Measurements from ENCODE around the gene MEGF8. TPM values are rescaled to one million over a fixed set of nuclear protein-coding genes. Genes with fewer than 3 reads are reported as not detected.

MEGF8 gene
- total and polyA plus RNA-seq, 2 of the 8 experiments (the other 6 are each of a cell fraction or from before 2014, with no cell fraction given): 13.0 to 23.7 TPM

DNA sequence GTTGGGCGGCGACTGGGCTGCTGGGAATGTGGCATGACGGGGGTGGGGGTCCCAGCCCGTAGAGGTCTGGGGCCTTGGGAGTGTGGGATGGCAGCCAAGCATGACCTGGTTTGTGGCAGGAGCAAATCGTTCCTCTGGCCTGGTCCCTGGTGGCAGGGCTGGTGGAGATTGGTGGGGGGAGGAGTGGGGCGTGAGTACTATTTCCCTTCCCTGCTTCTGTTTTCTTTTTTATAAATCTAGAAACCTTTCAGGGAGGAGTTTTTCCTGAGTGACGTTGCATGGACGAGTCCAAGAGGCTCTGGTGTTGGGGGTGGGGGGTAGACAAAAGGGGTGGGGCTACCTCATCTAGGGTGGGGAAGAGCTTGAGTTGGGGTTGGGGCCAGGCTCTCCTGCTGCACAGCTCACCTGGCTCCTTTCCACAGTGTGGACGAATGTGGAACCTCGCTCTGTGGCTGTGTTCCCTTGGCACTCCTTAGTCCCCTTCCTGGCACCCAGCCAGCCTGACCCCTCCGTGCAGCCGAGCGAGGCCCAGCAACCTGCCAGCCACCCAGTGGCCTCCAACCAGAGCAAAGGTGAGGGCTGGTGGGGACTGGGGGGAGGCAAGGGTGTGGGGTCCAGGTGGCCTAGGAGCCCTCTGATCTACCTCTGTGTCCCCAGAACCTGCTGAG is 39.0 kb upstream of the MEGF8 start:
- DNase-seq (ENCODE audit: low read depth in 1 of 2, low spot score in 2 of 2) (no peak), FAIRE-seq (no peak)
- no peak overlapping the region for H2BK120ac ChIP-seq (replicated peaks; ENCODE audit: low read depth, low read length)
- 92% methylated on average over 13 of the region's 13 CpGs; no CpG with 5 or more reads in 1 of the 2 experiments for WGBS, 2 experiments (ENCODE audit: extremely low coverage in 1 of 2, insufficient coverage in 1 of 2, insufficient read length in 1 of 2, insufficient replicate concordance in 2 of 2, low coverage in 1 of 2, low lambda C conversion rate in 2 of 2, missing lambda C conversion rate in 1 of 2)
- no peak overlapping the region for H2BK20ac ChIP-seq (ENCODE audit: low read length)
- ChIA-PET CTCF (ENCODE audit: partially characterized antibody) (interaction anchor here (6.6 kb wide), 1 partner anchor 10 kb away, joined by 41 read pairs; no protein-coding TSS in a partner anchor), POLR2A (ENCODE audit: partially characterized antibody) (interaction anchor here (1.1 to 4.3 kb wide), 2 partner anchors 9 to 14 kb away, joined by 3 to 20 read pairs; no protein-coding TSS in a partner anchor)
- no peak overlapping the region for H4K91ac ChIP-seq (replicated peaks; ENCODE audit: insufficient read length, low read length)
- H2AFZ ChIP-seq (ENCODE audit: low read length): no peak overlapping the region
- peaks cover 13 to 37% (median 35%) of the 10 kb centered on the region in 4 experiments; a peak in 7 of 8 replicates for H3K36me3 ChIP-seq (ENCODE audit: control insufficient read depth in 2 of 4, insufficient read depth in 4 of 4, low read length in 3 of 4)
- no peak overlapping the region for H2BK15ac ChIP-seq (ENCODE audit: low read length)
- H2BK5ac ChIP-seq (ENCODE audit: low read depth, low read length): no peak overlapping the region
- H4K20me1 ChIP-seq (replicated peaks in 1 of 2; ENCODE audit: control insufficient read depth in 1 of 2, insufficient read depth in 2 of 2, low read length in 2 of 2): peaks cover 3 to 17% of the 10 kb centered on the region in 2 experiments
- no peak overlapping the region for H3K4ac ChIP-seq (replicated peaks; ENCODE audit: insufficient read length, low read depth, low read length)
- H3K79me1 ChIP-seq (ENCODE audit: low read depth, low read length): peaks cover 28% of the 10 kb centered on the region
- no peak overlapping the region for H4K8ac ChIP-seq (ENCODE audit: extremely low read depth, insufficient read depth, low read length)
- no peak overlapping the region for H2BK12ac ChIP-seq (ENCODE audit: low read depth, low read length)
- no peak overlapping the region for H2AK5ac ChIP-seq (ENCODE audit: low read depth, low read length)
- H3K23me2 ChIP-seq (ENCODE audit: low read depth, low read length): peaks cover 21% of the 10 kb centered on the region
- no peak overlapping the region for H3K27ac ChIP-seq (ENCODE audit: low read depth, low read length)
- no peak overlapping the region for H3K9ac ChIP-seq (replicated peaks in 1 of 4; ENCODE audit: extremely low read depth in 1 of 4, low read depth in 3 of 4, low read length in 3 of 4)
- H3K14ac ChIP-seq (ENCODE audit: insufficient read length): no peak overlapping the region
- H4K5ac ChIP-seq (ENCODE audit: insufficient read length, low read depth, low read length): no peak overlapping the region
- H3K23ac ChIP-seq (ENCODE audit: insufficient read length): no peak overlapping the region
- no peak overlapping the region for H3K4me3 ChIP-seq (ENCODE audit: extremely low read depth in 1 of 4, insufficient read depth in 2 of 4, low read depth in 3 of 4, low read length in 4 of 4)
- peaks cover 9 to 32% (median 26%) of the 10 kb centered on the region in 4 experiments for H3K4me1 ChIP-seq (replicated peaks in 1 of 4; ENCODE audit: control insufficient read depth in 3 of 4, insufficient read depth in 4 of 4, low read length in 3 of 4)
- no peak overlapping the region for H3K56ac ChIP-seq (replicated peaks; ENCODE audit: insufficient read length, low read depth, low read length)
- TF ChIP-seq SIRT6 (IDR thresholded peaks at IDR 0.05; ENCODE audit: low read length): no peak
- no peak for TF ChIP-seq TAF7 (optimal IDR thresholded peaks at IDR 0.05; ENCODE audit: borderline replicate concordance, low read depth, low read length)
- no peak for TF ChIP-seq ASH2L (IDR thresholded peaks at IDR 0.05; ENCODE audit: low read length)
- TF ChIP-seq KDM1A (IDR thresholded peaks at IDR 0.05; ENCODE audit: borderline replicate concordance, low read length): no peak
- peak; percentile 69; the same call in 1 of the 2 replicates for TF ChIP-seq MAFK (IDR thresholded peaks at IDR 0.05; ENCODE audit: low read depth, low read length)
- no peak for TF ChIP-seq SP2 (IDR thresholded peaks at IDR 0.05; ENCODE audit: low read length)
- TF ChIP-seq TEAD4 (IDR thresholded peaks at IDR 0.05; ENCODE audit: low read depth, low read length): no peak
- H3K4me2 ChIP-seq (ENCODE audit: insufficient read depth in 1 of 2, low read depth in 2 of 2, low read length in 2 of 2): peak overlapping the region in 1 of 2 experiments; percentile 97; a peak in 1 of 4 replicates
- H3K18ac ChIP-seq (ENCODE audit: extremely low read depth, low read length): no peak overlapping the region
- peaks cover 0 to 22% of the 10 kb centered on the region in 2 experiments; a peak in 2 of 4 replicates for H3K79me2 ChIP-seq (ENCODE audit: control insufficient read depth in 1 of 2, insufficient read depth in 2 of 2, low read length in 2 of 2)
- H3K9me3 ChIP-seq (ENCODE audit: insufficient read depth in 2 of 2, low read depth in 1 of 2, low read length in 1 of 2): no peaks in the 10 kb centered on the region
- H3K27me3 ChIP-seq (replicated peaks in 1 of 4; ENCODE audit: control insufficient read depth in 3 of 4, extremely low read depth in 1 of 4, insufficient read depth in 3 of 4, low read length in 3 of 4): no peaks in the 10 kb centered on the region
